ENCODE data around the gene GALNT18.

DNA sequence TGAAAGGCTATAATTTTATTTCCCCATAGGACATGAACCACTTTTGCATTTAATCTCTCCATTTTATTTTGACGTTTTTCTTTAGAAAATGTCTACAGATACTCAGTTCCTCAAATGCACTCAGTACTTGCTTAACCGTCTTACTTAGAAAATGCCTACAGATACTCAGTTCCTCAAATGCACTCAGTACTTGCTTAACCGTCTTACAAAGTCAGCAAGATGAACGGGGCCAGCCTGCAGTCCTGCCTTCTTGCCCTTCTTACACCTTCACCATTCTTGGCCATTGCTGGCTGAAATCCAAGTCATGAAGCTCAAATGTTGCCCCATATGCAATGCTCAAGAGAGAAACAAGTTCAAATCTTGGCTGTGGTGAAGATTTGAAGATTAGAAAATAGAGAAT, 302.8 kb downstream of the GALNT18 start:
- no peak for TF ChIP-seq ZNF670 (tag by site-specific recombination; IDR thresholded peaks at IDR 0.05; ENCODE audit: low read depth)
- TF ChIP-seq, protein P1, sequence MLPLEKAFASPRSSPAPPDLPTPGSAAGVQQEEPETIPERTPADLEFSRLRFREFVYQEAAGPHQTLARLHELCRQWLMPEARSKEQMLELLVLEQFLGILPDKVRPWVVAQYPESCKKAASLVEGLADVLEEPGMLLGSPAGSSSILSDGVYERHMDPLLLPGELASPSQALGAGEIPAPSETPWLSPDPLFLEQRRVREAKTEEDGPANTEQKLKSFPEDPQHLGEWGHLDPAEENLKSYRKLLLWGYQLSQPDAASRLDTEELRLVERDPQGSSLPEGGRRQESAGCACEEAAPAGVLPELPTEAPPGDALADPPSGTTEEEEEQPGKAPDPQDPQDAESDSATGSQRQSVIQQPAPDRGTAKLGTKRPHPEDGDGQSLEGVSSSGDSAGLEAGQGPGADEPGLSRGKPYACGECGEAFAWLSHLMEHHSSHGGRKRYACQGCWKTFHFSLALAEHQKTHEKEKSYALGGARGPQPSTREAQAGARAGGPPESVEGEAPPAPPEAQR (tag by site-specific recombination; IDR thresholded peaks at IDR 0.05), result no peak
- TF ChIP-seq, protein P2, sequence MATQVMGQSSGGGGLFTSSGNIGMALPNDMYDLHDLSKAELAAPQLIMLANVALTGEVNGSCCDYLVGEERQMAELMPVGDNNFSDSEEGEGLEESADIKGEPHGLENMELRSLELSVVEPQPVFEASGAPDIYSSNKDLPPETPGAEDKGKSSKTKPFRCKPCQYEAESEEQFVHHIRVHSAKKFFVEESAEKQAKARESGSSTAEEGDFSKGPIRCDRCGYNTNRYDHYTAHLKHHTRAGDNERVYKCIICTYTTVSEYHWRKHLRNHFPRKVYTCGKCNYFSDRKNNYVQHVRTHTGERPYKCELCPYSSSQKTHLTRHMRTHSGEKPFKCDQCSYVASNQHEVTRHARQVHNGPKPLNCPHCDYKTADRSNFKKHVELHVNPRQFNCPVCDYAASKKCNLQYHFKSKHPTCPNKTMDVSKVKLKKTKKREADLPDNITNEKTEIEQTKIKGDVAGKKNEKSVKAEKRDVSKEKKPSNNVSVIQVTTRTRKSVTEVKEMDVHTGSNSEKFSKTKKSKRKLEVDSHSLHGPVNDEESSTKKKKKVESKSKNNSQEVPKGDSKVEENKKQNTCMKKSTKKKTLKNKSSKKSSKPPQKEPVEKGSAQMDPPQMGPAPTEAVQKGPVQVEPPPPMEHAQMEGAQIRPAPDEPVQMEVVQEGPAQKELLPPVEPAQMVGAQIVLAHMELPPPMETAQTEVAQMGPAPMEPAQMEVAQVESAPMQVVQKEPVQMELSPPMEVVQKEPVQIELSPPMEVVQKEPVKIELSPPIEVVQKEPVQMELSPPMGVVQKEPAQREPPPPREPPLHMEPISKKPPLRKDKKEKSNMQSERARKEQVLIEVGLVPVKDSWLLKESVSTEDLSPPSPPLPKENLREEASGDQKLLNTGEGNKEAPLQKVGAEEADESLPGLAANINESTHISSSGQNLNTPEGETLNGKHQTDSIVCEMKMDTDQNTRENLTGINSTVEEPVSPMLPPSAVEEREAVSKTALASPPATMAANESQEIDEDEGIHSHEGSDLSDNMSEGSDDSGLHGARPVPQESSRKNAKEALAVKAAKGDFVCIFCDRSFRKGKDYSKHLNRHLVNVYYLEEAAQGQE (tag by site-specific recombination; IDR thresholded peaks at IDR 0.05), result no peak
- no peak for TF ChIP-seq ZNF184 (tag by site-specific recombination; IDR thresholded peaks at IDR 0.05)
- TF ChIP-seq ZBTB1 (tag by site-specific recombination; IDR thresholded peaks at IDR 0.05), result no peak
- TF ChIP-seq, protein P3, sequence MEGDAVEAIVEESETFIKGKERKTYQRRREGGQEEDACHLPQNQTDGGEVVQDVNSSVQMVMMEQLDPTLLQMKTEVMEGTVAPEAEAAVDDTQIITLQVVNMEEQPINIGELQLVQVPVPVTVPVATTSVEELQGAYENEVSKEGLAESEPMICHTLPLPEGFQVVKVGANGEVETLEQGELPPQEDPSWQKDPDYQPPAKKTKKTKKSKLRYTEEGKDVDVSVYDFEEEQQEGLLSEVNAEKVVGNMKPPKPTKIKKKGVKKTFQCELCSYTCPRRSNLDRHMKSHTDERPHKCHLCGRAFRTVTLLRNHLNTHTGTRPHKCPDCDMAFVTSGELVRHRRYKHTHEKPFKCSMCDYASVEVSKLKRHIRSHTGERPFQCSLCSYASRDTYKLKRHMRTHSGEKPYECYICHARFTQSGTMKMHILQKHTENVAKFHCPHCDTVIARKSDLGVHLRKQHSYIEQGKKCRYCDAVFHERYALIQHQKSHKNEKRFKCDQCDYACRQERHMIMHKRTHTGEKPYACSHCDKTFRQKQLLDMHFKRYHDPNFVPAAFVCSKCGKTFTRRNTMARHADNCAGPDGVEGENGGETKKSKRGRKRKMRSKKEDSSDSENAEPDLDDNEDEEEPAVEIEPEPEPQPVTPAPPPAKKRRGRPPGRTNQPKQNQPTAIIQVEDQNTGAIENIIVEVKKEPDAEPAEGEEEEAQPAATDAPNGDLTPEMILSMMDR (tag by site-specific recombination; IDR thresholded peaks at IDR 0.05), result no peak
- no peak for TF ChIP-seq ZNF391 (tag by site-specific recombination; IDR thresholded peaks at IDR 0.05; ENCODE audit: borderline replicate concordance, low read depth)
- no peak for TF ChIP-seq ZNF548 (tag by site-specific recombination; IDR thresholded peaks at IDR 0.05)
- TF ChIP-seq ZNF433 (tag by site-specific recombination; IDR thresholded peaks at IDR 0.05; ENCODE audit: low read depth), result no peak
- TF ChIP-seq REPIN1 (tag by site-specific recombination; IDR thresholded peaks at IDR 0.05; ENCODE audit: low read depth), result no peak
- no peak for TF ChIP-seq ZFP3 (tag by site-specific recombination; IDR thresholded peaks at IDR 0.05; ENCODE audit: low read depth)
- TF ChIP-seq YY1 (tag by site-specific recombination; IDR thresholded peaks at IDR 0.05), result no peak
